Forelimb muscle (tissue), 1 donor: ENCODE results near the gene MARCHF5. TPM values are rescaled to one million over a fixed set of nuclear protein-coding genes. Genes with fewer than 3 reads are reported as not detected.
"Not testable (repeated sequence)": the region's sequence is repeated elsewhere in the genome, so short reads cannot be mapped to it uniquely, and the experiment has no call there.

Source experiments
- DNase-seq: peaks from one replicate; pipeline ENCODE4 v3.0.0-alpha.2; 2013; ENCODE audit warnings: low read depth
- polyA plus RNA-seq: library from polyadenylated mRNA; unstranded; fragments of 120-200 nt; gene quantifications from one replicate; pipeline ENCODE4 v1.2.1, GENCODE V29; 2013; ENCODE audit not compliant: insufficient read length

MARCHF5 gene
- polyA plus RNA-seq, 1 donor: 31.0 TPM

DNA sequence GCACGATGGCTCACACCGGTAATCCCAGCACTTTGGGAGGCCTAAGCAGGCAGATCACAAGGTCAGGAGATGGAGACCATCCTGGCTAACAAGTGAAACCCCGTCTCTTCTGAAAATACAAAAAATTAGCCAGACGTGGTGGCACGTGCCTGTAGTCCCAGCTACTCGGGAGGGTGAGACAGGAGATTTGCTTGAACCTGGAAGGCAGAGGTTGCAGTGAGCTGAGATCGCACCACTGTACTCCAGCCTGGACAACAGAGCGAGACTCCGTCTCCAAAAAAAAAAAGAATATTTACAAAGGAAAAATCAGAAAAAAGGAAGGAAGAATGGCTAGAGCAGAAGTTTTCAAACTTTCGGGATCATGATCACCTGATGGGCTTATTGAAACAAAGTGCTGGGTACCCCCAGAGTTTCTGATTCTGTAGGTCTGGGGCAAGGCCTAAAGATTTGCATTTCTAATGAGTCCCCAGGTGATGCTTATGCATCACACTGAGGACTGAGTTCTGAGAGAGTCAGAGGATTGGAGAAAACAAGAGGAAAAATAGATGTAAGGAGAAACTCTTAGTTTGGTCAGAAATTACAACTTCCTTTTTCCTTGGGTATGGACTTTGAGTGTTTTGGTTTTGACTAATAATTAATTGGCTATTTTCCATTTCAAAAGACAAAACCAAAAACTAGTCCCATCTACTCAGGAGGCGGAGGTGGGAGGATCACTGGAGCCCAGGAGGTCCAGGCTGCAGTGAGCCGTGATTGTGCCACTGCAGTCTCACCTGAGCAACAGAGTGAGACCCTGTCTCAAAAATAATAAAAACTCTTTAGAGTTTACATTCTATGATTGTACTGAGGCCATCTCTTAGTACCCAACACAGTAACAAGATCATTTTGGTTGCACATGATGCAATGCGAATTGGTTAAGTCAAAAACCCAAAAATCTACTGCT is 14.4 kb downstream of the MARCHF5 start:
- DNase-seq: no peak

GRCh38 chr10:92309272-92309671 is 18.3 kb downstream of the MARCHF5 start:
- no peak for DNase-seq

- no peak for DNase-seq
Measured at GRCh38 chr10:92313750-92314149, 22.8 kb downstream of the MARCHF5 start.

- no peak for DNase-seq
Measured at GRCh38 chr10:92316610-92317009, 25.6 kb downstream of the MARCHF5 start.

- no peak for DNase-seq
Measured at GRCh38 chr10:92323079-92323478, 32.1 kb downstream of the MARCHF5 start.

GRCh38 chr10:92327445-92328433 is 36.8 kb downstream of the MARCHF5 start:
- no peak for DNase-seq

DNA sequence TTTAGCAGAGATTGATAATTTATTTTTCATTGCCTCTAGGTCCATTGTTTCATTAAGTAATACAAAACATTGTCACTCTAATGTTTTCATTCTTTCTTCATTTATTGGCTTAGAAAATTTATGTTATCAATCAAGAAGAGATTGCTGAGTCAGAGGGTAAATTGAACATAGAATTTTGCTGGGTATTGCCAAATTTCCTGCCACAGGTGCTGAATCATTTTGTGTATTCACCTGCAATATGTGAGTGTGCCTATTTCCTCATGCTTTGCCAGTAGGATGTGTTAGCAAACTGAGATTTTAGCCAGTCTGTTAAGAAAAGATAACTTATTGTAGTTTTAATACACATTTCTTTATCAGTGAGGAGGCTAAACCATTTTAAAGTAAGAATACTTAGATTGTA is 38.0 kb downstream of the MARCHF5 start:
- DNase-seq: no peak

- DNase-seq: not testable (repeated sequence)
Measured at GRCh38 chr10:92329927-92330326, 39.0 kb downstream of the MARCHF5 start.

DNA sequence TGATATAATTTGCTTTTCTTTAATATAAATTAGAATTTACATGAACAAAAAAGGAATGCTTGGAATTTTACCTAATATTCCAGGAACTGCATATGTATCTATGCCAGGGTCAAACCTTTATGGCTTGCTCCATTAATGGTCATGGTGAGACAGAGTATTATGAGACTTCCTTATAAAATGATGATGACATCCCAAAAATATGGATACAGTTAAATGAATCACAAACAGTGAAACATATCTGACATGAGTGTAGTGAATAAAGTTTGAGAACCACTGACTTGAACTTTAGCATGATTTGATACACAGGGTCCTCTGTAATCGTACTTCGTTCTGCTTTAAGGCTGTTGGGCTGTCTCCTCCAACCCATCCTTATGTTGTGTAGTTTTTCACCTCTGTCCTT is 51.8 kb downstream of the MARCHF5 start:
- no peak for DNase-seq

- not testable (repeated sequence) for DNase-seq
Measured at GRCh38 chr10:92345575-92345974, 54.6 kb downstream of the MARCHF5 start.

- not testable (repeated sequence) for DNase-seq
Measured at GRCh38 chr10:92347035-92347676, 56.2 kb downstream of the MARCHF5 start.

DNA sequence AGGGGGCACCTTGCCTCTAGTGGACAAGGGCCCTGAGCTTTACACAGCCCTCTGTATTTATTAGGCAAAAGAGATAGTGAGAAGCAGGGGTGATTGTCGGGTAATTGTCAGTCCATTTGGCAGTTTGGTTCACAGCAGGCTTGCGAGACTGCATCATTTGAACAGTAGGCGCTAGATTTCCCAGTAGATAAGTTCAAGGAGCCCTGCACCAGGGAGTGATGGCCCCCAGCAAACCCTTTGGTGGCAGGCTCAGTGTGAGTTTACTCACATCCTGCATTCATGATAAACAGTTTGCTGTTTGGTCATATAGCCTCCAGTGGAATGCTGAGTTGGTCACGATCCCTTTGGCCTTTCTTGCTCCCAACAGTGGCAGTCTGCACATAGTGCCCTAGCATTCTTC is 59.4 kb downstream of the MARCHF5 start:
- DNase-seq: no peak

GRCh38 chr10:92354587-92354986 is 63.6 kb downstream of the MARCHF5 start:
- DNase-seq: no peak

GRCh38 chr10:92356041-92356440 is 65.1 kb downstream of the MARCHF5 start:
- no peak for DNase-seq

GRCh38 chr10:92363498-92363897 is 72.5 kb downstream of the MARCHF5 start:
- no peak for DNase-seq

DNA sequence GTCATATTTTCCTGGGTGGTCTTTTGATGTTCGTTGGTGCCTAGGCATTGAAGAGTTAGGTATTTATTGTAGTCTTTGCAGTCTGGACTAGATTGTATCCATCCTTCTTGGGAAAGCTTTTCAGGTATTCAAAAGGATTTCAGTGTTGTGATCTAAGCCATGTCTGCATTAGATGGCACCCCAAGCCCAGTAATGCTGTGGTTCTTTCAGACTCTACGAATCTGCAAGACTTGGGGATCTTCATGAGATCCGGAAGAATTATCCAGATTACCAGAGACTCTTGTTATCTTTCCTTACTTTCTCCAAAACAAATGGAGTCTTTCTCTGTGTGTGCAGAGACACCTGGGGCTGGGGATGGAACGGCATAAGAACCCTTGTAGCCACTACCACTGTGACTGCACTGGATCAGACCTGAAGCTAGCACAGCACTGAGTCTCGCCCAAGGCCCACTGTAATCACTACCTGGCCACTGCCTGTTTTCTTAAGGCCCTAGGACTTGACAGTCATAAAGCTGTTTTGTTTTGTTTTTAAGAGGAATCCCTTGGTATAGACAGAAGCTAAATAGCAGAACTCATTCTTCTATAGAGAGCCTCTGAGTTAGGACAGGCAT is 75.5 kb downstream of the MARCHF5 start:
- DNase-seq: no peak

DNA sequence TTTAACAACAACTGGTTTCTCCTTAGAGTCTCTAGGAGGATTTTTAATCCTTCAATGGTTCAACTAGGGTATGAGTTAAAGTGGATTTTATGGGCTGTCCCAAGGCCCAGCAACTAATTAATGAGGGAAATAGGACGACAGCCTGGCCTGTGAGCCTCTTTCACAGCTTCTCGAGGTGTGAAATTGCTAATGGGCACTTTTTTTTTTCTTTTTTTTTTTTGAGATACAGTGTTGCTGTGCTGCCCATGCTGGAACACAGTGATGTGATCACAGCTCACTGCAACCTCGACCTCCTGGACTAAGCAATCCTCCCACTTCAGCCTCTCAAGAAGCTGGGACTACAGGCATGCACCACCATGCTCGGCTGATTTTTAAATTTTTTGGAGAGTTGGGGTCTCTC is 87.0 kb downstream of the MARCHF5 start:
- no peak for DNase-seq

GRCh38 chr10:92381543-92381954 is 90.6 kb downstream of the MARCHF5 start:
- no peak for DNase-seq

DNA sequence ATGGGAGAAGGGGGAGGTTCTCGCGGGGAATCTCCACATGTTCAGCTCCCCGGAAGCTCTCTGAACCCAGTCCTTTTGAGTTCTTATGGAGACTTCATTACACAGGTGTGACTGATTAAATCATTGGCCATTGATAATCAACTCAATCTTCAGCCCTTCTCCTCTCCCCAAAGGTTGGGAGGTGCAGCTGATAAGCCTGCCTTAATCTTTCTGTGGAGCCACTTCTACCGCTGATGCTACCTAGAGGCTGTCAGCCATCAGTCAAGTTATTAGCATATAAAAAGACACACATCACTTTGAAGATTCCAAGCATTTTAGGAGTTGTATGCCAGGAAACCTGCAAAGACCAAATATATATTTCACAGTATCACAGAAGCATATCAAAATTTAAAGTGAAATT is 91.7 kb downstream of the MARCHF5 start:
- DNase-seq: no peak

- DNase-seq: no peak
Measured at GRCh38 chr10:92384741-92385140, 93.8 kb downstream of the MARCHF5 start.

GRCh38 chr10:92385831-92386230 is 94.9 kb downstream of the MARCHF5 start:
- DNase-seq: no peak
